Activated T-cell treated with anti-CD3 and anti-CD28 coated beads for 4 hours (primary cell): ENCODE measurements around the gene XRN2.

Experiments used
- DNase-seq: peaks from one replicate; pipeline ENCODE4 v3.0.0-alpha.2; 2020

XRN2 gene

DNA sequence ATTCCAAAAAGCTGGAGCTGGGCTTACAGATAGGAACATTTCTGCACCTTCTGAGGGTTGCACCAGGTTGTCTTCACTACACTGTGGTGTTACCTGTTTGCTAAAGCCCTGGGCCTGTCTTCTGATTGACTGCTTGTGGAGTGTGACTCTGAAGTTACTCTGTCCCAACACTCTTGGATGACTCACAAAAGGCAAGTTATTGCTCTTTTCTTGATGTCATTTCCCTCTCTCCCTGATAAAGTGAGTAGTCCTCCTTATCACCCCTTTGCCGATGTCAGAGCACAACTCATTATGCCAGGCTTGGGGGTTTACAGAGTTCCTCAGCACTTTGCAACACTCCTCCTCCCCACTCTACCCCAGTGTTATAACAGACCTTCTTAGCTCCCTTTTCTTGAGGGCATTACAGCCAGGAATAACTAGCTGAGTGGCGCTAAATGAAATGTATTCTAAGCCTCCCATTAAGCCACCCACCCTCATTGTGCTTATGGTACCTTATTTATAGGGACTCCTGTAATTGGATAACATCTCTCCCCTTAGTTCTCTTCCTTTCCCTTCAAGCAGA lies 130.3 kb downstream of the XRN2 start:
- no peak for DNase-seq

DNA sequence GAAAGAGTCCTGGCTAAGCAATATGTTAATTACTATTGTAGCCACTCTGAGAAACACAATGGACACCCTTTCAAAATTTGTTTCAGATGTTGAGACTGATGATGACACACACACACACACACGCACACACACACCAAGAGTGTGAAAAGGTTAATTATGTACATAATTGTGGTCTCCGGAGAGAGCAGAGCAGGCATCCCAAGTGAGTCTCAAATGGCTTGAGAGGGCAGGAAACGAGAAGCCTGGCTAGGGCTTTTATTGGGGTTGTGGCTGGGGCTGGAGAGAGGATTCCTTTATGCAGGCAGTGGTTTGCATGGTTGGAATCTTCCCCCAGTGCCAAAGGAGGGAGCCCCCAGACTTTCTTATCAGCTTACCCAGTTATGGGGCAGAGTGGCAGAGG lies 132.4 kb downstream of the XRN2 start:
- DNase-seq, result no peak

GRCh38 chr20:21436205-21436604 lies 133.1 kb downstream of the XRN2 start:
- DNase-seq, result no peak

DNA sequence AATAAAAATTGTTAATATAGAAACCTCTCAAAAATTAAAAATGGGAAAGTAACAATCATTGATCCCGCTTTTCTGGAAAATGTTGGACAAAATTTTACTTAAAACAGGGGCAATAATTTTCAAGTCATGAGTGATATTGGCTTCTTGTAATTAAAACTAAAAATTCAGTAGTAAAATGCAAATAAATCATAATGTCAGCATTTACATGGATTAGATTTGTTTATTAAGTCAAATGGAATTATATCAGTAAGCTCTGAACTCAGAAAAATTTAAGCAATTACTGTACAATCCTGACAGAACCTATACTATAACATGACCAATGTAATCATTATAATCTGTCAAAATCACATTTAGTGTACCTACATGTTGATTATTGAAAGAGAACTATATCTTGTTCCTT lies 134.1 kb downstream of the XRN2 start:
- no peak for DNase-seq

DNA sequence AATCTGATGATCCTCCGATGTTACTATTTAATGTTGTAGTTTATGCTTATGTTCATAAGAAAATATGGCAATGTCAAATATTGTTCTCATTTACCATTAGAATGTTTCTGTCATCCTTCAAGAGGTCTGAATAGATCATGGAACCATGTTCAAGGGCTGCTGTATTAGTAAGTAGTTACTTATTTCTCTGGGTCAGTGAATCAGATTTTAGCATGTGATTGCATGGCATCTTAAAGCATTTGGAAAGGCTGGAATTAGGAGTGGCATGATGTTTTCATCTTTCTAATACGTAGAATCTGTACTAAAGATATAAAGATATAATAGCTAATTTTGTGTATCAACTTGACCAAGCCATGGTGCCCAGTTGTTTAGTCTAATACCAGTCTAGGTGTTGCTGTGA lies 134.7 kb downstream of the XRN2 start:
- DNase-seq, result no peak
